Liver (tissue), 9 donors: ENCODE measurements around the gene MSN. TPM values are rescaled to one million over a fixed set of nuclear protein-coding genes. Genes with fewer than 3 reads are reported as not detected.

Experiments
- DNase-seq: peaks from one replicate; pipeline ENCODE4 v3.0.0-alpha.2; 2017; ENCODE audit warnings: low spot score
- H3K27ac ChIP-seq, 2 donors: one replicate each; pipeline ENCODE4 v1.7.0; 2013; ENCODE audit warnings: inconsistent platforms in 2 of 2, low read length in 2 of 2, control low read depth in 1 of 2, low read depth in 1 of 2, mild to moderate bottlenecking in 1 of 2
- H3K27me3 ChIP-seq, 4 donors: one replicate each; pipeline versions ENCODE4 v1.6.1 to v1.7.0; 2013; ENCODE audit warnings: low read length in 3 of 4, inconsistent platforms in 1 of 4, mild to moderate bottlenecking in 1 of 4, moderate library complexity in 1 of 4; ENCODE audit not compliant: control insufficient read depth in 4 of 4, insufficient read depth in 4 of 4
- H3K36me3 ChIP-seq, 4 donors: one replicate each; pipeline versions ENCODE4 v1.6.1 to v1.7.0; 2013; ENCODE audit warnings: low read length in 3 of 4, mild to moderate bottlenecking in 3 of 4, low read depth in 1 of 4, moderate library complexity in 1 of 4; ENCODE audit not compliant: control insufficient read depth in 4 of 4, insufficient read depth in 3 of 4
- H3K4me1 ChIP-seq, 4 donors: one replicate each; pipeline versions ENCODE4 v1.6.1 to v1.7.0; 2013; ENCODE audit warnings: low read length in 3 of 4, mild to moderate bottlenecking in 3 of 4, moderate library complexity in 1 of 4; ENCODE audit not compliant: control insufficient read depth in 4 of 4, insufficient read depth in 4 of 4
- H3K4me3 ChIP-seq, 3 donors: one replicate each; pipeline versions ENCODE4 v1.6.1 to v1.7.0; 2013; ENCODE audit warnings: low read length in 3 of 3, control low read depth in 1 of 3, low read depth in 1 of 3, mild to moderate bottlenecking in 1 of 3
- H3K9ac ChIP-seq, 2 donors: one replicate each; pipeline ENCODE4 v1.7.0; 2013; ENCODE audit warnings: low read length in 2 of 2, mild to moderate bottlenecking in 2 of 2, moderate library complexity in 2 of 2, control low read depth in 1 of 2, low read depth in 1 of 2
- H3K9me3 ChIP-seq, 4 donors: one replicate each; pipeline versions ENCODE4 v1.6.1 to v1.7.0; 2013; ENCODE audit warnings: low read length in 3 of 4; ENCODE audit not compliant: control insufficient read depth in 4 of 4
- CTCF ChIP-seq: fragments of 150-350 bp; IDR thresholded peaks from 2 replicates; pipeline ENCODE4 v1.5.1; 2017; ENCODE audit warnings: improper control_type of control experiment, low read depth, low read length; ENCODE audit not compliant: missing input control
- EGR1 ChIP-seq, 2 donors: IDR thresholded peaks; 2 replicates each; pipeline ENCODE4 v1.6.1; 2016 to 2018; ENCODE audit warnings: antibody characterized with exemption in 2 of 2, low read depth in 2 of 2
- FOXA1 ChIP-seq: IDR thresholded peaks from 2 replicates; pipeline ENCODE4 v1.6.1; 2016; ENCODE audit warnings: antibody characterized with exemption
- FOXA2 ChIP-seq: IDR thresholded peaks from 2 replicates; pipeline ENCODE4 v1.6.1; 2016; ENCODE audit warnings: antibody characterized with exemption
- GABPA ChIP-seq, 2 donors: IDR thresholded peaks in 1 of 2; conservative IDR thresholded peaks in 1 of 2; 2 replicates each; pipeline ENCODE4 v1.6.1; 2016; ENCODE audit warnings: antibody characterized with exemption in 2 of 2, mild to moderate bottlenecking in 1 of 2, moderate library complexity in 1 of 2
- HNF4A ChIP-seq, 2 donors: conservative IDR thresholded peaks; 2 replicates each; pipeline ENCODE4 v1.6.1; 2016; ENCODE audit warnings: antibody characterized with exemption in 2 of 2, mild to moderate bottlenecking in 2 of 2
- HNF4G ChIP-seq: IDR thresholded peaks from 2 replicates; pipeline ENCODE4 v1.6.1; 2016; ENCODE audit warnings: antibody characterized with exemption
- JUND ChIP-seq, 2 donors: IDR thresholded peaks; 2 replicates each; pipeline ENCODE4 v1.6.1; 2016; ENCODE audit warnings: antibody characterized with exemption in 2 of 2
- NR2F2 ChIP-seq: IDR thresholded peaks from 2 replicates; pipeline ENCODE4 v1.6.1; 2016; ENCODE audit warnings: antibody characterized with exemption
- RAD21 ChIP-seq, 2 donors: IDR thresholded peaks; 2 replicates each; pipeline ENCODE4 v1.6.1; 2016; ENCODE audit warnings: antibody characterized with exemption in 2 of 2, mild to moderate bottlenecking in 2 of 2
- RXRA ChIP-seq, 2 donors: IDR thresholded peaks; 2 replicates each; pipeline ENCODE4 v1.6.1; 2017 to 2018; ENCODE audit warnings: antibody characterized with exemption in 2 of 2, mild to moderate bottlenecking in 1 of 2
- SP1 ChIP-seq: IDR thresholded peaks from 2 replicates; pipeline ENCODE4 v1.6.1; 2018; ENCODE audit warnings: antibody characterized with exemption, mild to moderate bottlenecking
- TAF1 ChIP-seq: conservative IDR thresholded peaks from 2 replicates; pipeline ENCODE4 v1.6.1; 2016; ENCODE audit warnings: antibody characterized with exemption, mild to moderate bottlenecking
- YY1 ChIP-seq: IDR thresholded peaks from 2 replicates; pipeline ENCODE4 v1.6.1; 2016; ENCODE audit warnings: antibody characterized with exemption, mild to moderate bottlenecking
- WGBS: extraction: QIAGEN DNeasy Blood & Tissue Kit; methylation state at CpG from one replicate; pipeline ENCODE4 v1.1.7; 2013; 5-methylcytosine and 5-hydroxymethylcytosine counted together
- polyA plus RNA-seq, 2 donors: library from polyadenylated mRNA; stranded (reverse) in 1 of 2; unstranded in 1 of 2; fragments of 200-250 nt in 1 of 2; fragments of >200 nt in 1 of 2; fragmentation: Nextera tagmentation in 1 of 2; extraction: Ambion mirVana in 1 of 2; gene quantifications; one replicate each; pipeline versions ENCODE4 v1.2.1 to v1.2.3, GENCODE V29; 2013 to 2015
- total RNA-seq, 2 donors: library from RNA; depleted of rRNA; stranded (reverse); fragments of >200 nt; gene quantifications; one replicate each; pipeline ENCODE4 v1.2.3, GENCODE V29; 2014
- TF ChIP-seq, protein P1 (sequence below): IDR thresholded peaks from 2 replicates; pipeline ENCODE4 v1.6.1; 2016; ENCODE audit warnings: antibody characterized with exemption
- TF ChIP-seq, protein P2 (sequence below): IDR thresholded peaks from 2 replicates; pipeline ENCODE4 v1.6.1; 2016; ENCODE audit warnings: antibody characterized with exemption, mild to moderate bottlenecking
- TF ChIP-seq, protein P3 (sequence below): IDR thresholded peaks from 2 replicates; pipeline ENCODE4 v1.6.1; 2016; ENCODE audit warnings: antibody characterized with exemption
- TF ChIP-seq, protein P4 (sequence below): IDR thresholded peaks from 2 replicates; pipeline ENCODE4 v1.6.1; 2016; ENCODE audit warnings: antibody characterized with exemption
- donor health status: healthy.
- donor health status: healthy.
- donor health status: healthy.
- donor health status: healthy.
- donor health status: healthy.

The MSN gene
- total and polyA plus RNA-seq, 4 donors = 24.3 to 70.0 (median 40.6) TPM

DNA sequence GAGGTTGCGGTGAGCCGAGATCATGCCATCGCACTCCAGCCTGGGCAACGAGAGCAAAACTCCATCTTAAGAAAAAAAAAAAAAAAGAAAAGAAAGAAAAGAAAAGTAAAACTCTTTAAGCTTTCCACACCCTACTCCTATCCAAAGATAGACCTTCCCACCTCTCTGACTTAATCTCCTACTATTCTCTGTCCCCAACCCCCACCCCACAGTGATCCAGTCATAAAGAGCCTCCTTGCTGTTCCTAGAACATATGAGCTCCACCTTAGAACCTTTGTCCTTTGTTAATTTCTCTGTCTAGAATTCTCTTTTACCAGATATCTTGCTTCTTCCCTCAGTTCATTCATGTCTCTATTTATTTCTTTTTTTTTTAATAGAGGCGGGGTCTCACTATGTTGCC lies 30.1 kb upstream of the MSN start:
- Histone ChIP-seq H3K27ac (no peak overlapping the region), H3K36me3 (no peaks in the 10 kb centered on the region), H3K27me3 (no peaks in the 10 kb centered on the region), H3K4me1 (peaks cover 0 to 1% (median 0%) of the 10 kb centered on the region in 4 donors), H3K4me3 (no peak overlapping the region), H3K9me3 (no peaks in the 10 kb centered on the region), H3K9ac (no peak overlapping the region)
- no peak for TF ChIP-seq CTCF
- TF ChIP-seq, protein P1, sequence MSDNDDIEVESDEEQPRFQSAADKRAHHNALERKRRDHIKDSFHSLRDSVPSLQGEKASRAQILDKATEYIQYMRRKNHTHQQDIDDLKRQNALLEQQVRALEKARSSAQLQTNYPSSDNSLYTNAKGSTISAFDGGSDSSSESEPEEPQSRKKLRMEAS = no peak
- TF ChIP-seq SP1 = no peak
- TF ChIP-seq EGR1 (IDR thresholded peaks at IDR 0.05; ENCODE audit: low read depth in 2 of 2) = no peak
- no peak for TF ChIP-seq FOXA1
- no peak for TF ChIP-seq NR2F2
- TF ChIP-seq, protein P2, sequence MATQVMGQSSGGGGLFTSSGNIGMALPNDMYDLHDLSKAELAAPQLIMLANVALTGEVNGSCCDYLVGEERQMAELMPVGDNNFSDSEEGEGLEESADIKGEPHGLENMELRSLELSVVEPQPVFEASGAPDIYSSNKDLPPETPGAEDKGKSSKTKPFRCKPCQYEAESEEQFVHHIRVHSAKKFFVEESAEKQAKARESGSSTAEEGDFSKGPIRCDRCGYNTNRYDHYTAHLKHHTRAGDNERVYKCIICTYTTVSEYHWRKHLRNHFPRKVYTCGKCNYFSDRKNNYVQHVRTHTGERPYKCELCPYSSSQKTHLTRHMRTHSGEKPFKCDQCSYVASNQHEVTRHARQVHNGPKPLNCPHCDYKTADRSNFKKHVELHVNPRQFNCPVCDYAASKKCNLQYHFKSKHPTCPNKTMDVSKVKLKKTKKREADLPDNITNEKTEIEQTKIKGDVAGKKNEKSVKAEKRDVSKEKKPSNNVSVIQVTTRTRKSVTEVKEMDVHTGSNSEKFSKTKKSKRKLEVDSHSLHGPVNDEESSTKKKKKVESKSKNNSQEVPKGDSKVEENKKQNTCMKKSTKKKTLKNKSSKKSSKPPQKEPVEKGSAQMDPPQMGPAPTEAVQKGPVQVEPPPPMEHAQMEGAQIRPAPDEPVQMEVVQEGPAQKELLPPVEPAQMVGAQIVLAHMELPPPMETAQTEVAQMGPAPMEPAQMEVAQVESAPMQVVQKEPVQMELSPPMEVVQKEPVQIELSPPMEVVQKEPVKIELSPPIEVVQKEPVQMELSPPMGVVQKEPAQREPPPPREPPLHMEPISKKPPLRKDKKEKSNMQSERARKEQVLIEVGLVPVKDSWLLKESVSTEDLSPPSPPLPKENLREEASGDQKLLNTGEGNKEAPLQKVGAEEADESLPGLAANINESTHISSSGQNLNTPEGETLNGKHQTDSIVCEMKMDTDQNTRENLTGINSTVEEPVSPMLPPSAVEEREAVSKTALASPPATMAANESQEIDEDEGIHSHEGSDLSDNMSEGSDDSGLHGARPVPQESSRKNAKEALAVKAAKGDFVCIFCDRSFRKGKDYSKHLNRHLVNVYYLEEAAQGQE = no peak
- no peak for TF ChIP-seq HNF4A (conservative IDR thresholded peaks at IDR 0.05)
- TF ChIP-seq YY1 = no peak
- no peak for TF ChIP-seq HNF4G
- no peak for TF ChIP-seq RXRA (IDR thresholded peaks at IDR 0.05)
- TF ChIP-seq GABPA (IDR thresholded peaks at IDR 0.05 in 1 of 2, conservative IDR thresholded peaks at IDR 0.05 in 1 of 2) = no peak
- TF ChIP-seq JUND (IDR thresholded peaks at IDR 0.05) = no peak
- no peak for TF ChIP-seq FOXA2
- TF ChIP-seq, protein P3, sequence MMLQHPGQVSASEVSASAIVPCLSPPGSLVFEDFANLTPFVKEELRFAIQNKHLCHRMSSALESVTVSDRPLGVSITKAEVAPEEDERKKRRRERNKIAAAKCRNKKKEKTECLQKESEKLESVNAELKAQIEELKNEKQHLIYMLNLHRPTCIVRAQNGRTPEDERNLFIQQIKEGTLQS = no peak
- TF ChIP-seq RAD21 (IDR thresholded peaks at IDR 0.05) = no peak
- no peak for TF ChIP-seq TAF1
- TF ChIP-seq, protein P4, sequence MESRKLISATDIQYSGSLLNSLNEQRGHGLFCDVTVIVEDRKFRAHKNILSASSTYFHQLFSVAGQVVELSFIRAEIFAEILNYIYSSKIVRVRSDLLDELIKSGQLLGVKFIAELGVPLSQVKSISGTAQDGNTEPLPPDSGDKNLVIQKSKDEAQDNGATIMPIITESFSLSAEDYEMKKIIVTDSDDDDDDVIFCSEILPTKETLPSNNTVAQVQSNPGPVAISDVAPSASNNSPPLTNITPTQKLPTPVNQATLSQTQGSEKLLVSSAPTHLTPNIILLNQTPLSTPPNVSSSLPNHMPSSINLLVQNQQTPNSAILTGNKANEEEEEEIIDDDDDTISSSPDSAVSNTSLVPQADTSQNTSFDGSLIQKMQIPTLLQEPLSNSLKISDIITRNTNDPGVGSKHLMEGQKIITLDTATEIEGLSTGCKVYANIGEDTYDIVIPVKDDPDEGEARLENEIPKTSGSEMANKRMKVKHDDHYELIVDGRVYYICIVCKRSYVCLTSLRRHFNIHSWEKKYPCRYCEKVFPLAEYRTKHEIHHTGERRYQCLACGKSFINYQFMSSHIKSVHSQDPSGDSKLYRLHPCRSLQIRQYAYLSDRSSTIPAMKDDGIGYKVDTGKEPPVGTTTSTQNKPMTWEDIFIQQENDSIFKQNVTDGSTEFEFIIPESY = no peak
- 96% methylated on average over 5 of the region's 5 CpGs for WGBS
- DNase-seq = no peak
